Kidney epithelial cell (primary cell): ENCODE data around the gene ZMAT2. TPM values are rescaled to one million over a fixed set of nuclear protein-coding genes. Genes with fewer than 3 reads are reported as not detected.
"Not testable (repeated sequence)": the region's sequence is repeated elsewhere in the genome, so short reads cannot be mapped to it uniquely, and the experiment has no call there.

Experiments
- DNase-seq: peaks from one replicate; pipeline ENCODE4 v3.0.0-alpha.2; 2010; ENCODE audit warnings: low read depth
- H3K27me3 ChIP-seq: 2 replicates; pipeline ENCODE4 v1.6.0; 2011; ENCODE audit warnings: low read length; ENCODE audit not compliant: control insufficient read depth, insufficient read depth
- H3K36me3 ChIP-seq: 2 replicates; pipeline ENCODE4 v1.5.1; 2011; ENCODE audit warnings: low read length; ENCODE audit not compliant: control insufficient read depth, insufficient read depth
- H3K4me3 ChIP-seq: 2 replicates; pipeline ENCODE4 v1.5.1; 2011; ENCODE audit warnings: low read depth, mild to moderate bottlenecking, control low read depth, low read length
- total RNA-seq: library from RNA; depleted of rRNA; stranded (reverse); fragments of >200 nt; gene quantifications from 2 replicates; pipeline ENCODE4 v1.2.3, GENCODE V29; 2015
- TF ChIP-seq, protein P1 (sequence below): IDR thresholded peaks from 2 replicates; pipeline ENCODE4 v1.5.1; 2011; ENCODE audit warnings: mild to moderate bottlenecking, moderate library complexity, low read length, control low read depth, inconsistent platforms; ENCODE audit not compliant: insufficient read depth, poor library complexity, severe bottlenecking

The ZMAT2 gene
- total RNA-seq, 1 donor from 2014 or later = 42.4 TPM

DNA sequence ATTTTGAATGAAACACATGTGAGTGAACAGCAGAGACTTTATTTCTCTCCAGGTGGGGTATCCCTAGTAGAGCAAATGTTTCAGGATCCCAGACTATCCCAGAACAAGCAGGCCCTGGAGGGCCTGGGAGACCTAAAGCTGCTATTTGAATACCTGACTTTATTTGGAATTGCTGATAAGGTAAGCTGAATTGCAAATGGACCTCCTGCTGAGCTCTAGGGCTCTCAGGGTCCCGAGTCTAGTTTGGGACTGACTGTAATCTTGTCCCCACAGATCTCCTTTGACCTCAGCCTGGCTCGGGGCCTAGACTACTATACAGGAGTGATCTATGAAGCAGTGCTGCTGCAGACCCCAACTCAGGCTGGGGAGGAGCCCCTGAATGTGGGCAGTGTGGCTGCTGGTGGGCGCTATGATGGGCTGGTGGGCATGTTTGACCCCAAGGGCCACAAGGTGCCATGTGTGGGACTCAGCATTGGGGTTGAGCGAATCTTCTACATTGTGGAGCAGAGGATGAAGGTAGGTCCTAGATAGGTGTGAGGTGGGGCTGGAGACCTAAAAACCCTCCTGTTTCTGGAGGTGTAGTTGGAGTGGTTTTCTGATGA lies 3.3 kb upstream of the ZMAT2 start:
- H3K27me3 ChIP-seq = no peaks in the 10 kb centered on the region
- H3K36me3 ChIP-seq = peaks cover 5% of the 10 kb centered on the region
- TF ChIP-seq, protein P1, sequence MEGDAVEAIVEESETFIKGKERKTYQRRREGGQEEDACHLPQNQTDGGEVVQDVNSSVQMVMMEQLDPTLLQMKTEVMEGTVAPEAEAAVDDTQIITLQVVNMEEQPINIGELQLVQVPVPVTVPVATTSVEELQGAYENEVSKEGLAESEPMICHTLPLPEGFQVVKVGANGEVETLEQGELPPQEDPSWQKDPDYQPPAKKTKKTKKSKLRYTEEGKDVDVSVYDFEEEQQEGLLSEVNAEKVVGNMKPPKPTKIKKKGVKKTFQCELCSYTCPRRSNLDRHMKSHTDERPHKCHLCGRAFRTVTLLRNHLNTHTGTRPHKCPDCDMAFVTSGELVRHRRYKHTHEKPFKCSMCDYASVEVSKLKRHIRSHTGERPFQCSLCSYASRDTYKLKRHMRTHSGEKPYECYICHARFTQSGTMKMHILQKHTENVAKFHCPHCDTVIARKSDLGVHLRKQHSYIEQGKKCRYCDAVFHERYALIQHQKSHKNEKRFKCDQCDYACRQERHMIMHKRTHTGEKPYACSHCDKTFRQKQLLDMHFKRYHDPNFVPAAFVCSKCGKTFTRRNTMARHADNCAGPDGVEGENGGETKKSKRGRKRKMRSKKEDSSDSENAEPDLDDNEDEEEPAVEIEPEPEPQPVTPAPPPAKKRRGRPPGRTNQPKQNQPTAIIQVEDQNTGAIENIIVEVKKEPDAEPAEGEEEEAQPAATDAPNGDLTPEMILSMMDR = no peak
- no peak for DNase-seq
- H3K4me3 ChIP-seq = no peak overlapping the region

DNA sequence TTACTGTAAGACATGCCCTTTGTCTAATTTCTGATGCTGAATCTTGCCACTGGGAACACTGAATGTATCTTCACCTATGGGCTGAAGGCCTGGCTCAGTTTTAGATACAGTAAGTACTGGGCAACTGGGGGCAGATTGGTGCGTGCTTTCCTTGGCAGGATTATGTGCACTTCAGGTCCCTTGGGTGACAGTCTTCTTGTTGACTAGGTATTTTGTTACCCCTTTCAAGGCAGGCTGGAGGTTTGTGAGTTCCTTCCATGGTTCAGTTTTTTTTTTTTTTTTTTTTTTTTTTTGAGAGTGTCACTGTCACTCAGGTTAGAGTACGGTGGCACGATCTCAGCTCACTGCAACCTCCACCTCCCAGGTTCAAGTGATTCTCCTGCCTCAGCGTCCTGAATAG lies 7.6 kb downstream of the ZMAT2 start:
- DNase-seq = no peak
- no peaks in the 10 kb centered on the region for H3K27me3 ChIP-seq
- H3K36me3 ChIP-seq = peaks cover 1% of the 10 kb centered on the region
- TF ChIP-seq, protein P1 = no peak
- no peak overlapping the region for H3K4me3 ChIP-seq

DNA sequence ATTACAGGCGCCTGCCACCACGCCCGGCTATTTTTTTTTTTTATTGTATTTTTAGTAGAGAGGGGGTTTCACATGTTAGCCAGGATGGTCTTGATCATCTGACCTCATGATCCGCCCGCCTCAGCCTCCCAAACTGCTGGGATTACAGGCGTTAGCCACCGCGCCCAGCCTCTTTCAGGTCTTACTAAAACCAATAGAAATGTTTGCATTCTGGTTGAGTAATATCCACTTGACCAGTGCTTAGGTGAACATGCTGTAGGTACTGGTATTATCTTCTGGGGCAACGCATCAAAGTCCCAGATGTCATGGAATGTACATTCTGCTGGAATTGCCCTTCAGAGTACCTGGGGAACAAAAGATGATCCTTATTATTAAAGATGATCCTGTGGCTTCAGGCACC lies 8.5 kb downstream of the ZMAT2 start:
- not testable (repeated sequence) for DNase-seq, H3K27me3 ChIP-seq, H3K4me3 ChIP-seq, H3K36me3 ChIP-seq

DNA sequence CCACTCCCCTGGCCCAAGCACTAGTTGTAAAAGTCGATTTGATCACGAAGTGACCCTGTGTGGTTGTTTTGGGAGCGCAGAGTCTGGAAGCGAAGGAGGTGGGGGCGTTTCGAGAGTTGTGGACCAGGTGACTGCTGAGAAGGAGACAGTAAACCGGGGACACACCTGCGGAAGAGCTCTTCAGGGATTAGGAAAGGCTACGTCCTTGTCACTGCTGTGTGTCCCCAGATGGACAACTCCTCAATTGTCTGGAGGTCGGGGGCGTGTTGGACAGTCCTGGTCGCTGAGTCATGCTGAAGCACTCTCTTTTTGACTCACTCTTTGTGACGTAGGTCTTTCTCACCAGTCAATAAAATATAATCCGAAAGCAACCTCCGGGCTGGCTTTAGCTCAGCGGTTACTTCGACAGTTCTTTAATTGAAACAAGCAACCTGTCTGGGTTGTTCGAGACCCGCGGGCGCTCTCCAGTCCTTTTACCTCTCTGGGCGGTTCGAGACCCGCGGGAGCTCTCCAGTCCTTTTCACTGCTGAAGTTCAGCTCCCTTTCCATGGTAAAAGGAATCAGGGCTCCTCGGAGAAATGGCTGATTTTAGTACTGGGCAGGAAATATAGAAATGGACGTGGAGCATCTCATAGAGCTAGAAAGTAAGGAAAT lies 10.8 kb downstream of the ZMAT2 start:
- H3K36me3 ChIP-seq = no peaks in the 10 kb centered on the region
- H3K4me3 ChIP-seq = peak overlapping the region; percentile 52
- peak; percentile 89 for DNase-seq
- TF ChIP-seq, protein P1 = no peak
- no peaks in the 10 kb centered on the region for H3K27me3 ChIP-seq

DNA sequence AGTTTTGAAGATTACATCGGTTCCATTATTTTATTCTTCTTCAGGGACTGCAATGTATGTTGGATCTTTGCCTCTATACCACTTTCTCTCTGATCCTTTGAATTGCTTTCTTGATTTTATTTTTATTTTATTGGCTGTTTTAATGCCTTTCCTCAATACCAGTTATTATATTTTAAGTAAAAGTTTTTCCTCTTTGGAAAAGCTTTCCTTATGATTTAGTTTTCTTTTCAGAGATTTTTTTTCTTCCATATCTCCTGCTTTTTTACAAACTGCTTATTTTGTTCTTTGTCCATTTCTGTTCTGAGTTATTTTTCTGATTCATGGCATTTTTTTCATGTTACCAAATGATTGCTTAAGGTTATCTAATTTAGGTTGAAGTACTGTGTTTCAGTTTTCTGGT lies 11.5 kb downstream of the ZMAT2 start:
- H3K27me3 ChIP-seq = no peaks in the 10 kb centered on the region
- TF ChIP-seq, protein P1 = no peak
- H3K4me3 ChIP-seq = no peak overlapping the region
- DNase-seq = no peak
- no peaks in the 10 kb centered on the region for H3K36me3 ChIP-seq

DNA sequence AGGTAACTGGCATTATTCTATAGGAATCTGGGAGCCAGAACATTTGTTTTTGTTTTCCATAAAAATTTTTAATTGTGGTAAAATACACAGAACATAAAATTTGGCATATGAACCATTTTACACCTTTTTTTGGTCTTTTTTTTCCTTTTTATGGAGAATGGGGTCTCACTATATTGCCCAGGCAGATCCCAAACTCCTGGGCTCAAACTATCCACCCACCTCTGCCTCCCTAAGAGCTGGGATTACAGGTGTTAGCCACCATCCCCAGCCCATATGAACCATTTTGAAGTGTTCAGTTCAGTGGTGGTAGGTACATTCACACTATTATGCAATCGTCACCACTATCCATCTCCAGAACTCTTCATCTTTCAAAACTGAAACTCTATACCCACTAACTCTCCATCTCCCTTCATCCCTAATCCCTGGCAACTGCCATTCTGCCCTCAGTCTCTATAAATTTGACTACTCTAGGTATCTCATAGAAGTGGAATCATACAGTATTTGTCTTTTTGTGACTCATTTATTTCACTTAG lies 13.4 kb downstream of the ZMAT2 start:
- no peak for DNase-seq
- Histone ChIP-seq H3K36me3 (no peaks in the 10 kb centered on the region), H3K27me3 (no peaks in the 10 kb centered on the region), H3K4me3 (no peak overlapping the region)
- TF ChIP-seq, protein P1 = no peak

DNA sequence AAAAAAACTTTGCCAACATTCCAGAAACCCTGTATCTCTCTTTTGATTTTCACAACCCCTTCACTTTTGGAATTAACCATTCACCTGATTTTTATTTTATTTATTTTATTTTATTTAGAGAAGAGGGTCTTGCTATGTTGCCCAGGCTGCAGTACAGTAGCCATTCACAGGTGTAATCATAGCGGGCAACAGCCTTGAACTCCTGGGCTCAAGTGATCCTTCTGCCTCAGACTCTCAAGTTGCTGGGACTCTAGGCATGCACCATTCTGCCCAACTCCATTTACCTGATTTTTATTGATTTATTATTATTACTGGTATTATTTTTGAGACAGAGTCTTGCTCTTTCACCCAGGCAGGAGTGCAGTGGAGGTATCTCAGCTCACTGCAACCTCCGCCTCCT lies 16.0 kb downstream of the ZMAT2 start:
- not testable (repeated sequence) for DNase-seq, H3K27me3 ChIP-seq, H3K36me3 ChIP-seq, H3K4me3 ChIP-seq
